NCI-H2227 (cell line): ENCODE results near the gene APBA3.
"Not testable (repeated sequence)": the region's sequence is repeated elsewhere in the genome, so short reads cannot be mapped to it uniquely, and the experiment has no call there.

Experiments
- DNase-seq: peaks from one replicate; lab custom pipeline; 2025; ENCODE audit not compliant: unreplicated experiment; lab: John Stamatoyannopoulos, UW

APBA3 gene

GRCh38 chr19:3771906-3772455, 10.5 kb upstream of the APBA3 start, which contains the start of gene RAX2:
RAX2 (minus strand) TSS chr19:3772228; CDS start chr19:3771742, 486 bp downstream.
- DNase-seq, result no peak

- DNase-seq, result no peak
Measured at GRCh38 chr19:3771000-3771905, 9.8 kb upstream of the APBA3 start.

DNA sequence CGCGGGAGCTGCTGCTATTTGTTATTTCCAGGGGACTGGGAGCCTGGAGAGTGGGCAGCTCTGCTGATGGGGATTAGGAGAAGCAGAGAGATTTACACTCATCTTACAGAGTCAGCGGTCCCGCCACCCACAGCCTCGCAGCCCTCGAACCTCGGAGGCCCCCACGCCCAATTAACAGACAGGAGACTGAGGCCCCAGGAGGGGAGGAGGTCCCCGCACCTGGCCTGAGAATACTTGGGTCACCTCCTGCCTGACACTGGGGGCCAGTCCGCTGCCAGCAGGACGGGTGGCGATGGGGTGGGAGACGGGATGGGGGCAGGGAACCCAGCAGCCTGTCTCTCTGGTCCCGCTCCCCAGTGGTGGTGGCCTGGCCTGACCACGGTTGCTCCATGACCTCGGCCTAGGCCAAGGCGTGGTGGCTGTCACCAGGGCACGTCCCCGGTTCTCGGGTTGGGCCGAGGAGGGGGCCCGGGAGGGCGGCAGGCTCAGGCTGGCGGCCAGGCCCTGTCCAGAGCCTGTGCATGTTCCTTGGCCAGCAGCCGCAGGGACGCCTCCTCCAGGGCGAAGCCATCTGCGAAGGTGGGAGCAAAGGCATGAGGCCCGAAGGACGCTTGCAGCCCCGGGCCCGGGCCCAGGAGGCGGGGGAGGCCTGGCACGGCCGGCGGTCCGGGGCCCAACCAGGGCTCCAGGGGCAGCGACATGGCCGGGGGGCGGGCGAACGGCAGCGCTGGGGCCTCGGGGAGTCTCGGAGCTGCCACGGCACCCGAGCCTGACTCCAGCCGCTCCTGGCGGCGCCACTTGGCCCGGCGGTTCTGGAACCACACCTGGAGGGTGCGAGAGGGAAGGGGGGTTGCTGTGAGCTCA, 8.9 kb upstream of the APBA3 start:
- DNase-seq, result no peak

DNA sequence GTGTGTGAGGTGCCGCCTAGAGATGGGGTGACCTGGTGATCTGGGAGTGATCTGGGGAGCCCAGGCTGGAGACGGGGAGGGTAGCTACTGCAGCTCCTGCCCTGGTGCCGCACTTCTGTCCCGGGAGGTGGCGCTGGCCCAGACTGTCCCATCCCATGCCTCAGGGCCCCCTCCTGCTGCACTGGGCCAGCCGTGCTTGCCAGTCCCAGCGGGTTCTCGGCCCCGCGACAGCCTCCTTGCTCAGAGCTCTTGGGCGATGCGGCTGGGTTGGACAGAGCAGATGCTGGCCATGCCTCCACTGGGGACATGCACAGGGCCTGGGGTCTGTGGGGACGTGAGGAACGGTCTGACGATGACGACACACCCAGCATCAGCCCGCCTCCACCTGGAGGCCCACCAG, 8.0 kb upstream of the APBA3 start:
- no peak for DNase-seq

DNA sequence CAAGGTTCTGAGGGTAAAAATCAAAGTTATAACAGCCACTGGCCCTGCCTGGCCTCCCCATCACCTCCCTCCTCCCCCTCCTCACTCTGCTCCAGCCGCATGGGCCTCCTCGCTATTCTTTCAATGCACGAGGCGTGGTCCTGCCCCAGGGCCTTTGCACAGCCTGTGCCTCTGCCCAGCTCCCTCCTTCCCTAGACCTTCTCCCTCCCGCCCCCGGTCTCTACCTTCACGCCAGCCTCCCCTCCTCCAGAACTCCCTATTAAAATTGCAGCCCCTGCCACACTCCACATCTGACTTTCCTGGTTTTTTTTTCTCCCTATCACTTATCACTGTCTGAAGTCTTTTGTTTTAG, 7.2 kb upstream of the APBA3 start:
- DNase-seq, result no peak

DNA sequence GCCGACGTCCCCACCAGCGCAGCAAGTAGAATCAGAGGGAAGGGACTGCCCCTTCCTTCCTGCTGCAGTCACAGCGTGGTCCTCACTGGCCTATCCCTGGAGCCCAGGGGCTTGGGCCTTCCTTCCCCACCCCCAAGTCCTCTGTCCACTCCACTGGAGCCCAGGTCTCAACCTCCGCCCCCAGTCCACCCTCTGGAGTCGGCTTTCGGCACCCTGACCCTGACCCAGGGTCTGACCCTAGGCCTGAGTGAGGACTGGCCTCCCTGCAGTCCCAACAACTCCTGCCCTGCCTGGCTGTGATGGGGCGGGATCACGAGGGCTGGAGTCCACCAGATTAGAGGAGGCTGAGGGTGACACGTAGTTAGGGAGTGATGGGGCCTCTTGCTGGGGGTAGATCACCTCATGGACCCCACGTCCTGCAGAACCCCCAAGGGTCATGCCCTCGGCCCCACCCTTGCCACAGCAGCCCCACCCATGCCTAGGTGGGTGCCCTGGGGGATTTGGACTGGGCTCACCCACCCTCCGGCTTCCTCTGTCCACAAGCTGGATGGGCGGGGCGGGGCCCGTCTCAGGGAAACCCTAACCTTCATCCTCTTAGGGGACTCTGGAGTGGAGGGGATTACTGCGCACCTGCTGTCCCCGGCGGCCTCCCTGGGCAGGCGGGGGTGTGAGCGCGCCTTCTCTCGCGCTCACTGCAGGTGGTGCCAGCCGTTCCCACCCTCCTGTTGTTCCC, 6.7 kb upstream of the APBA3 start:
- DNase-seq, result no peak

DNA sequence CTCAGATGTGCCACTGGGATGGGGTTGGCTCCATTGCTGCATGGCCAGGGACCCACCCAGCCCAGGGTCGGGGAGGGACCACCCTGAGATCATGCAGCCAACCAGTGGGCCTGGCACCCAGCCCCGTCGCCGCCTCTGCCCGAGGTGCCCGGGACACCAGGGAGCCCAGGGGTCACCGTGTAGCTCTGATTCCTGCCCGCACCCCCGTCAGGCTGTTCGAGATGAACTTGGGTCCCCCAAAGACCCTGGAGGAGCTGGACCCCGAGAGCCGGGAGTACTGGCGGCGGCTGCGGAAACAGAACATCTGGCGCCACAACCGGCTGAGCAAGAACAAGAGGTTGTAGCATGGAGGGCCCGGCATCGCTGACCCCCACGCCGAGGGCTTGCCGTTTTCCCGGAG, 5.6 kb upstream of the APBA3 start:
- DNase-seq, result no peak

DNA sequence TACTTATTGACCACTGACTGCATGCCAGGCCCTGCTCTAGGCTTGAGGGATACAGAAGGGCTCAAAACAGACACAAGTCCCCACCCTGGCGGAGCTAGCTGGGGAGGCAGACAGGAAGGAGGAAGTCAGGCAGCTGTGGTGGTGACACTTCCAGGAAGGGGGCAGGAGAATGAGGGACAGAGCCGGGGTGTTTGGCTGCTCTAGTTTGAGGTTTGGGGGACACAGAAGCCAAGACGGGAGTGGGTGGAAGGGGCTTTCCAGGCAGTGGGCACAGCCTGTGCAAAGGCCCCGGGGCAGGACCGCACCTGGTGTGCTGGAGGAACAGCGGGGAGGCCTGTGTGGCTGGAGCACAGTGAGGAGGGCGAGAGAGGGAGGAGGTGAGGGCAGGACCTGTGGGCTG, 5.0 kb upstream of the APBA3 start:
- DNase-seq, result no peak

- DNase-seq, result not testable (repeated sequence)
Measured at GRCh38 chr19:3765757-3766156, 4.3 kb upstream of the APBA3 start.

GRCh38 chr19:3765121-3765520, 3.6 kb upstream of the APBA3 start:
- no peak for DNase-seq

- DNase-seq, result peak; percentile 98
Measured at GRCh38 chr19:3762501-3763459, 1.3 kb upstream of the APBA3 start, which contains the start of gene MRPL54. MRPL54 (plus strand) TSS chr19:3762682; CDS start chr19:3762701, 19 bp downstream.

GRCh38 chr19:3762130-3762473, 610 bp upstream of the APBA3 start:
- no peak for DNase-seq

- DNase-seq, result no peak
Measured at GRCh38 chr19:3760871-3761361, 576 bp downstream of the APBA3 start.

- DNase-seq, result no peak
Measured at GRCh38 chr19:3759482-3760254, 1.8 kb downstream of the APBA3 start.

DNA sequence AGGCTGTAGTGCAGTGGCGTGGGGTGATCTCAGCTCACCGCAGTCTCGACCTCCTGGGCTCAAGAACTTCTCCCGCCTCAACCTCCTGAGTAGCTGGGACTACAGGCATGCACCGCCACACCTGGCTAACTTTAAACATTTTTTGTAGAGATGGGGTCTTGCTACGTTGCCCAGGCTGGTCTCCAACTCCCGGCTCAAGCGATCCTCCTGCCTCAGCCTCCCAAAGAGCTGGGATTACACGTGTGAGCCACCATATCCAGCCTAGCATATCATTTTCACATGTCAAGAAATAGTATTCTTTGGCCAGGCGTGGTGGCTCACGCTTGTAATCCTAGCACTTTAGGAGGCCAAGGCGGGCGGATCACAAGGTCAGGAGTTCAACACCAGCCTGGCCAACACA, 3.2 kb downstream of the APBA3 start:
- not testable (repeated sequence) for DNase-seq

DNA sequence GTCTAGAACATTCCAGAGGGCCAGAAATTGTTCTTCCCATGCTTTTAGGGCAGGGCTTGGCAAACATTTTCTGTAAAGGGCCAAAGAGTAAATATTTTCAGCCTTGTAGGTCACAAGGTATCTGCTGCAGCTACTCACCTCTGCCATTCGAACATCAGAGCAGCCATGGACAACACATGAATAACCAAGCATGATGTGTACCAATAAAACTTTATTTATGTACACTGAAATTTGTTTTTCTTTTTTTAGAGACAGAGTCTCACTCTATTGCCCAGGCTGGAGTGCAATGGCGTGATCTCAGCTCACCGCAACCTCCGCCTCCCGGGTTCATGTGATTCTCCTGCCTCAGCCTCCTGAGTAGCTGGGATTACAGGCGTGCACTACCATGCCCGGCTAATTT, 3.8 kb downstream of the APBA3 start:
- DNase-seq, result not testable (repeated sequence)

- no peak for DNase-seq
Measured at GRCh38 chr19:3753631-3754410, 7.7 kb downstream of the APBA3 start.

- no peak for DNase-seq
Measured at GRCh38 chr19:3752492-3752891, 9.0 kb downstream of the APBA3 start.
